ENCODE data around the gene KLHDC4. TPM values are rescaled to one million over a fixed set of nuclear protein-coding genes. Genes with fewer than 3 reads are reported as not detected.

KLHDC4 gene
- total RNA-seq, 6 experiments from 2014 or later, result 11.6 to 22.7 (median 14.4) TPM

- H3K4me1 ChIP-seq, result no peaks in the 10 kb centered on the region
- no peak for TF ChIP-seq CTCF (IDR thresholded peaks at IDR 0.05)
- no peak for TF ChIP-seq POLR2A (IDR thresholded peaks at IDR 0.05)
- ATAC-seq, result no peak
- no peak for DNase-seq
- 85% methylated on average over 5 of the region's 28 CpGs for WGBS (ENCODE audit: insufficient coverage, low coverage, low lambda C conversion rate, missing lambda C conversion rate)
- peaks cover 0 to 16% (median 3%) of the 10 kb centered on the region in 4 donors for H3K36me3 ChIP-seq
- H3K27ac ChIP-seq, result no peak overlapping the region
- no peak overlapping the region for H3K4me3 ChIP-seq
- intact Hi-C loops (cut with DNase I), result no loop called here
- H3K27me3 ChIP-seq, result no peaks in the 10 kb centered on the region
- no peaks in the 10 kb centered on the region for H3K9me3 ChIP-seq
Measured at GRCh38 chr16:87725596-87726235, 40.1 kb downstream of the KLHDC4 start.

GRCh38 chr16:87724490-87725291 lies 41.1 kb downstream of the KLHDC4 start:
- Histone ChIP-seq H3K27me3 (no peaks in the 10 kb centered on the region), H3K4me1 (no peaks in the 10 kb centered on the region), H3K27ac (no peak overlapping the region), H3K9me3 (no peaks in the 10 kb centered on the region), H3K36me3 (peaks cover 0 to 10% (median 3%) of the 10 kb centered on the region in 4 donors), H3K4me3 (no peak overlapping the region)
- 87% methylated on average over 16 of the region's 19 CpGs for WGBS (ENCODE audit: insufficient coverage, low coverage, low lambda C conversion rate, missing lambda C conversion rate)
- TF ChIP-seq CTCF (IDR thresholded peaks at IDR 0.05) (no peak), POLR2A (IDR thresholded peaks at IDR 0.05) (no peak)
- intact Hi-C loops (cut with DNase I), result no loop called here
- DNase-seq (no peak), ATAC-seq (no peak)

- H3K36me3 ChIP-seq, result peaks cover 0 to 3% (median 1%) of the 10 kb centered on the region in 4 donors
Measured at GRCh38 chr16:87723226-87723623, 42.6 kb downstream of the KLHDC4 start.

GRCh38 chr16:87722590-87723225 lies 43.1 kb downstream of the KLHDC4 start:
- ATAC-seq, result peak in 1 of 4 donors; percentile 31
- Histone ChIP-seq H3K36me3 (peaks cover 0 to 3% (median 0%) of the 10 kb centered on the region in 4 donors), H3K9me3 (no peaks in the 10 kb centered on the region), H3K27ac (no peak overlapping the region), H3K4me3 (no peak overlapping the region), H3K27me3 (no peaks in the 10 kb centered on the region), H3K4me1 (no peaks in the 10 kb centered on the region)
- no peak for TF ChIP-seq CTCF (IDR thresholded peaks at IDR 0.05)
- TF ChIP-seq POLR2A (IDR thresholded peaks at IDR 0.05), result no peak
- intact Hi-C loops (cut with DNase I), result no loop called here
- 97% methylated on average over 6 of the region's 19 CpGs for WGBS (ENCODE audit: insufficient coverage, low coverage, low lambda C conversion rate, missing lambda C conversion rate)
- DNase-seq, result no peak

More at GRCh38 chr16:87723226-87723623, 42.6 kb downstream of the KLHDC4 start:
- Histone ChIP-seq H3K4me1 (no peaks in the 10 kb centered on the region), H3K27ac (no peak overlapping the region), H3K27me3 (no peaks in the 10 kb centered on the region), H3K9me3 (no peaks in the 10 kb centered on the region), H3K4me3 (no peak overlapping the region)
- TF ChIP-seq POLR2A (IDR thresholded peaks at IDR 0.05), result no peak
- TF ChIP-seq CTCF (IDR thresholded peaks at IDR 0.05), result no peak
- 58% methylated on average over 2 of the region's 12 CpGs for WGBS (ENCODE audit: insufficient coverage, low coverage, low lambda C conversion rate, missing lambda C conversion rate)
- intact Hi-C loops (cut with DNase I), result no loop called here
- no peak for DNase-seq
- peak in 3 of 4 donors; percentile 18 to 36 (median 33) for ATAC-seq
